AG10803 (cell line): ENCODE results near the gene TSKS.

Experiments
- DNase-seq: peaks from one replicate; pipeline ENCODE4 v3.0.0; 2010; ENCODE audit warnings: low read depth
- H3K4me3 ChIP-seq: 2 replicates; pipeline ENCODE4 v1.5.1; 2011; ENCODE audit warnings: mild to moderate bottlenecking, low read length, control low read depth
- CTCF ChIP-seq: conservative IDR thresholded peaks from 2 replicates; pipeline ENCODE4 v1.5.1; 2011; ENCODE audit warnings: mild to moderate bottlenecking, low read length, control low read depth, inconsistent platforms

Gene TSKS

GRCh38 chr19:49700563-49700962, 62.5 kb downstream of the TSKS start:
- H3K4me3 ChIP-seq: no peak overlapping the region
- TF ChIP-seq CTCF: no peak
- no peak for DNase-seq

- H3K4me3 ChIP-seq: no peak overlapping the region
- no peak for TF ChIP-seq CTCF
- DNase-seq: no peak
Observed at GRCh38 chr19:49699364-49699763, 63.7 kb downstream of the TSKS start.

DNA sequence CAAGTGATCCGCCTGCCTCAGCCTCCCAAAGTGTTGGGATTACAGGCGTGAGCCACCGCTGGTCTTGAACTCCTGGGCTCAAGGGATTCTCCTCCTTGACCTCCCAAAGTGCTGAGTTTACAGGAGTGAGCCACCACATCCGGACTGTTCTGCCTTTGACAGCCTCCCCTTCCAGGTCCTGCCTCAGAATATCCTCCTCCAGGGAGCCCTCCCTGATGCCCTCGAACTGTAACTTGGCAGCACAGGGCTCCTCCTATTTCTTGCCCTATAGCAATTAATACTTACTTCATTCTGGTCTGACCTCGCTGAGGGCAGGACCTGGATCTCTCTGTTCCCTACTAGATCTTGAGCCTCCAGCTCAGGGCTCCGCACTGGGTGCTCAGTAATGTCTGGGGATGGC, 66.2 kb downstream of the TSKS start:
- H3K4me3 ChIP-seq: no peak overlapping the region
- no peak for TF ChIP-seq CTCF
- DNase-seq: no peak

DNA sequence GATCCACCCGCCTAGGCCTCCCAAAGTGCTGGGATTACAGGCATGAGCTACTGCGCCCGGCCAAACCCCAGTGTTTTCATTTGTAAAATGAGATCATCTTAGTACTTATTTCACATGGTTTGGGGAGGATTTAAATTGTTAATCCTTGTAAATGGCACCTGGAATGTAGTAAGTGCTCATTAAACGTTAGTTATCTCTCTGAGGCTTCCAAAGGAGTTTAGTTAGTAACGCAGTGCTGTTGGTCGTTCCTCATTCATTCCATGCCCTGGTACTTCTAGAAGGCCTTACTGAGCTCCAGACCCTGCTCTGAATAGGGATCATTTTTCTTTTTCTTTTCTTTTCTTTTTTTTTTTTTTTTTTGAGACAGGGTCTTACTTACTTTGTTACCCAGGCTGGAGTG, 67.0 kb downstream of the TSKS start:
- H3K4me3 ChIP-seq: no peak overlapping the region
- DNase-seq: no peak
- TF ChIP-seq CTCF: no peak

DNA sequence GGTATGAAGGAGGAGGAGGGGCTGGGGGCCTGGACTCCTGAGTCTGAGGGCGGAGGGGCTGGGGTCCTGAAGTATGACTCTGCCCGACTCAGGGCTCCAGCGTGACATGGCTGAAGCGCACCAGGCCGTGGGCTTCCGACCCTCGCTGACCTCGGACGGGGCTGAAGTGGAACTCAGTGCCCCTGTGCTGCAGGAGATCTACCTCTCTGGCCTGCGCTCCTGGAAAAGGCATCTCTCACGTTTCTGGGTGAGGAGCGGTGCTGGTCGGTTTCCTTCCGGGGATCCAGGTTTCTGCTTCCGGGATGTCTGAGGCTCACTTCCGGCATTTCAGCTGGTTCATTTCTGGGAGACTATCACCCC, 71.0 kb downstream of the TSKS start:
- no peak for TF ChIP-seq CTCF
- no peak for DNase-seq
- peak overlapping the region; percentile 65; the same call in 1 of the 2 replicates for H3K4me3 ChIP-seq

DNA sequence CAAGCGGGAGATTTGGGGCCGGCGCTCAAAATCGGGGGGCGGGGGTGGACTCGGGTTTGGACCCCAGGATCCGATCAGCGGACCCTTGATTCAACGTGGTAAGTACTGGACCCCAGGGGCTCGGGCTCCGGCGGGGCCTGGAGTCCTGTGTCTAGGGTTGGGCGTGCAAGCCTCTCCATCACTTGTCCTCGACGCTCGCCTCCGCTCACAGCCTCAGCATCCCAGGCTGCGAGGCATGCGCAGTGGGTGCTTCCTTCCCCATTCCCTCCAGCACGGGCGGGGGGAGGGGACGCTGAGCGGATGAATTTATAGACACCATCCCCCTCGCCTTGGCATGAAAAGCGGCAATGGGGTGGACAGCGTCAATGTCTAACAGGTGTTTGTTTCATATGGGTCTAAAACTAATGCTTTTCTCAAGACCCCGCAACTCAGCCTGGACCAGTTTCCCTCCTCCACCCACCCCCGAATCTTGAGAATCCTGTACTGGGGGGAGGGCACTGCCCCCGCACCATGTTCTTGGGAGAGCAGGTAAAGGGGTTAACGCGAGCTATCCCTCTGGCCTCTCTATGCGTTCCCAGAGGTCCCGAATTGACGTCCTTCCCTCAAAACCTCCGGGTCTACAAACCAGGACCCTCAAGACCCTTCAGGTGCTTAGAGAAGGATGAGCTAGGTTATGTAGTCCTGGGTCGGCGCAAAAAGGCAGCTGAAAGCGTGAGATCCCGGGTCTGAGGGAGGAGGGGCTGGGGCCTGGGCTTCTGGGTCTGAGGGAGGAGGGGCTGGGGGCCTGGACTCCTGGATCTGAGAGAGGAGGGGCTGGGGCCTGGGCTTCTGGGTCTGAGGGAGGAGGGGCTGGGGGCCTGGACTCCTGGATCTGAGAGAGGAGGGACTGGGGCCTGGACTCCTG, 71.6 kb downstream of the TSKS start:
- peak; percentile 63 for DNase-seq
- peak overlapping the region; percentile 65 for H3K4me3 ChIP-seq
- TF ChIP-seq CTCF: no peak

DNA sequence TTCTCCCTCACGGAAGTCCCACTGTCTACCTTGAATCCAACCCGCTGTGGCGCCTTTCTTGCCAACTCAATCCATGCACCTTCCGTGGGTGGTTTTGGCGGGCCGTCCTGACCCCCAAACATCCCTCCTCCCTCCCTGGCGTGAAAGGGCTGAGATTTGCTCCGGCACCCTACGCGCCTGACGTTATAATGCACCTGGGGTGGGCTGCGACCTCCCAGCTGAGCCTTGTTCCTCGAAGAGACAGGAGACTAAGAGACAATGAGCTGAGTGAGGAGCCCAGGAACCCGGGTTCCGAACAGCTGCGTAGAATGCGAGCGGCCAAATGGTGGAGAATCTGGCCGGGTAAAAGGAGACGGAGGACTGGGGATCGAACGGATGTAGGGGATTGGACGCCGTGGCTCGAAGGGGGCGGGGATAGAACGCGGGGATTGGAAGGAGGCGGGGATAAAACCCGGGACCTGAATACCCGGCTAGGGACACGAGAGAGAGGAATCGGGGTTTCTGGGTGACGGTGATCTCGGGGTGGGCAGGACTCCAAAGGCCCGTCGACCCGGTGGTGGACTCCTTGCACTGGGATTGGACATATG, 72.4 kb downstream of the TSKS start, which contains the start of gene CPT1C:
Gene CPT1C, plus strand, starts transcription at position 461 of the 587 bp plus-strand sequence. CDS start 1,137 bp downstream, outside the sequence.
- no peak for TF ChIP-seq CTCF
- H3K4me3 ChIP-seq: peak within 1 kb of the TSS; percentile 65
- DNase-seq: peak; percentile 67
